ENCODE measurements around the gene ATP8A1.

Gene ATP8A1

GRCh38 chr4:42543126-42543525 is 113.8 kb downstream of the ATP8A1 start:
- Mint-ChIP-seq H3K4me1 (no peaks in the 10 kb centered on the region), H3K27me3 (no peaks in the 10 kb centered on the region), H3K36me3 (peaks cover 40% of the 10 kb centered on the region), H3K9me3 (no peaks in the 10 kb centered on the region), H3K27ac (no peak overlapping the region), H3K4me3 (no peak overlapping the region)
- ATAC-seq = no peak

- no peak overlapping the region for H3K4me3 Mint-ChIP-seq
- H3K27ac Mint-ChIP-seq = no peak overlapping the region
- H3K9me3 Mint-ChIP-seq = no peaks in the 10 kb centered on the region
- H3K36me3 Mint-ChIP-seq = peaks cover 54% of the 10 kb centered on the region
- no peak for ATAC-seq
- H3K27me3 Mint-ChIP-seq = no peaks in the 10 kb centered on the region
- H3K4me1 Mint-ChIP-seq = no peaks in the 10 kb centered on the region
These were observed 115.3 kb downstream of the ATP8A1 start for GRCh38 chr4:42541647-42542046.

GRCh38 chr4:42533042-42533441 is 123.9 kb downstream of the ATP8A1 start:
- Mint-ChIP-seq H3K9me3 (no peaks in the 10 kb centered on the region), H3K27me3 (no peaks in the 10 kb centered on the region), H3K36me3 (peaks cover 86% of the 10 kb centered on the region), H3K4me1 (no peaks in the 10 kb centered on the region), H3K27ac (peak overlapping the region; percentile 8), H3K4me3 (no peak overlapping the region)
- ATAC-seq = no peak

- Mint-ChIP-seq H3K9me3 (no peaks in the 10 kb centered on the region), H3K27ac (no peak overlapping the region), H3K4me3 (no peak overlapping the region), H3K27me3 (no peaks in the 10 kb centered on the region), H3K36me3 (peaks cover 72% of the 10 kb centered on the region), H3K4me1 (no peaks in the 10 kb centered on the region)
- ATAC-seq = no peak
These were observed 125.4 kb downstream of the ATP8A1 start for GRCh38 chr4:42531341-42532030.

- Mint-ChIP-seq H3K27me3 (no peaks in the 10 kb centered on the region), H3K4me3 (no peak overlapping the region), H3K9me3 (no peaks in the 10 kb centered on the region), H3K36me3 (peaks cover 27% of the 10 kb centered on the region), H3K4me1 (no peaks in the 10 kb centered on the region), H3K27ac (no peak overlapping the region)
- no peak for ATAC-seq
These were observed 133.7 kb downstream of the ATP8A1 start for GRCh38 chr4:42523066-42523718.

- Mint-ChIP-seq H3K27ac (no peak overlapping the region), H3K36me3 (peaks cover 24% of the 10 kb centered on the region), H3K9me3 (no peaks in the 10 kb centered on the region), H3K4me3 (no peak overlapping the region), H3K4me1 (no peaks in the 10 kb centered on the region), H3K27me3 (no peaks in the 10 kb centered on the region)
- no peak for ATAC-seq
These were observed 137.0 kb downstream of the ATP8A1 start for GRCh38 chr4:42519803-42520417.

GRCh38 chr4:42515156-42515884 is 141.6 kb downstream of the ATP8A1 start:
- H3K27ac Mint-ChIP-seq = no peak overlapping the region
- H3K27me3 Mint-ChIP-seq = no peaks in the 10 kb centered on the region
- H3K4me3 Mint-ChIP-seq = no peak overlapping the region
- no peaks in the 10 kb centered on the region for H3K9me3 Mint-ChIP-seq
- ATAC-seq = no peak
- H3K4me1 Mint-ChIP-seq = no peaks in the 10 kb centered on the region
- peaks cover 19% of the 10 kb centered on the region for H3K36me3 Mint-ChIP-seq

GRCh38 chr4:42513748-42514492 is 143.0 kb downstream of the ATP8A1 start:
- Mint-ChIP-seq H3K27me3 (no peaks in the 10 kb centered on the region), H3K4me3 (no peak overlapping the region), H3K27ac (no peak overlapping the region), H3K36me3 (peaks cover 23% of the 10 kb centered on the region), H3K4me1 (no peaks in the 10 kb centered on the region), H3K9me3 (no peaks in the 10 kb centered on the region)
- no peak for ATAC-seq

- no peak for ATAC-seq
- Mint-ChIP-seq H3K9me3 (no peaks in the 10 kb centered on the region), H3K4me3 (no peak overlapping the region), H3K27me3 (no peaks in the 10 kb centered on the region), H3K36me3 (peaks cover 29% of the 10 kb centered on the region), H3K4me1 (no peaks in the 10 kb centered on the region), H3K27ac (no peak overlapping the region)
These were observed 144.7 kb downstream of the ATP8A1 start for GRCh38 chr4:42512226-42512625.

- ATAC-seq = no peak
- H3K36me3 Mint-ChIP-seq = peaks cover 49% of the 10 kb centered on the region
- H3K9me3 Mint-ChIP-seq = no peaks in the 10 kb centered on the region
- no peak overlapping the region for H3K4me3 Mint-ChIP-seq
- no peaks in the 10 kb centered on the region for H3K4me1 Mint-ChIP-seq
- no peak overlapping the region for H3K27ac Mint-ChIP-seq
- no peaks in the 10 kb centered on the region for H3K27me3 Mint-ChIP-seq
These were observed 146.7 kb downstream of the ATP8A1 start for GRCh38 chr4:42510225-42510624.

GRCh38 chr4:42501624-42502401 is 155.1 kb downstream of the ATP8A1 start:
- H3K9me3 Mint-ChIP-seq = no peaks in the 10 kb centered on the region
- no peaks in the 10 kb centered on the region for H3K27me3 Mint-ChIP-seq
- H3K4me1 Mint-ChIP-seq = no peaks in the 10 kb centered on the region
- H3K27ac Mint-ChIP-seq = peak overlapping the region; percentile 7
- H3K4me3 Mint-ChIP-seq = no peak overlapping the region
- no peak for ATAC-seq
- H3K36me3 Mint-ChIP-seq = peaks cover 51% of the 10 kb centered on the region

GRCh38 chr4:42498040-42498439 is 158.9 kb downstream of the ATP8A1 start:
- ATAC-seq = no peak
- H3K27ac Mint-ChIP-seq = no peak overlapping the region
- H3K9me3 Mint-ChIP-seq = no peaks in the 10 kb centered on the region
- peaks cover 42% of the 10 kb centered on the region for H3K36me3 Mint-ChIP-seq
- H3K4me3 Mint-ChIP-seq = no peak overlapping the region
- H3K27me3 Mint-ChIP-seq = no peaks in the 10 kb centered on the region
- no peaks in the 10 kb centered on the region for H3K4me1 Mint-ChIP-seq

GRCh38 chr4:42497142-42497910 is 159.6 kb downstream of the ATP8A1 start:
- ATAC-seq = no peak
- H3K4me1 Mint-ChIP-seq = no peaks in the 10 kb centered on the region
- no peak overlapping the region for H3K4me3 Mint-ChIP-seq
- no peaks in the 10 kb centered on the region for H3K27me3 Mint-ChIP-seq
- H3K36me3 Mint-ChIP-seq = peaks cover 38% of the 10 kb centered on the region
- no peak overlapping the region for H3K27ac Mint-ChIP-seq
- no peaks in the 10 kb centered on the region for H3K9me3 Mint-ChIP-seq

GRCh38 chr4:42492962-42493361 is 163.9 kb downstream of the ATP8A1 start:
- H3K27me3 Mint-ChIP-seq = no peaks in the 10 kb centered on the region
- peaks cover 55% of the 10 kb centered on the region for H3K36me3 Mint-ChIP-seq
- H3K4me1 Mint-ChIP-seq = peaks cover 29% of the 10 kb centered on the region
- H3K27ac Mint-ChIP-seq = no peak overlapping the region
- no peak overlapping the region for H3K4me3 Mint-ChIP-seq
- no peaks in the 10 kb centered on the region for H3K9me3 Mint-ChIP-seq
- ATAC-seq = no peak
